22Rv1 (cell line): ENCODE measurements around the gene ENO2.
A peak's percentile ranks its signal among the peaks of the same experiment; 100 is the strongest.

ENCODE experiments used
- H3K27ac ChIP-seq: fragments of 450-650 bp; 2 replicates; pipeline ENCODE4 v1.5.1; 2017
- ZFX ChIP-seq: fragments of 450-650 bp; IDR thresholded peaks from 2 replicates; pipeline ENCODE4 v1.6.1; 2017; ENCODE audit warnings: antibody characterized with exemption, borderline replicate concordance
- TF ChIP-seq, protein P1 (sequence below): fragments of 450-650 bp; IDR thresholded peaks from 2 replicates; pipeline ENCODE4 v1.5.1; 2017; ENCODE audit warnings: mild to moderate bottlenecking

The ENO2 gene

DNA sequence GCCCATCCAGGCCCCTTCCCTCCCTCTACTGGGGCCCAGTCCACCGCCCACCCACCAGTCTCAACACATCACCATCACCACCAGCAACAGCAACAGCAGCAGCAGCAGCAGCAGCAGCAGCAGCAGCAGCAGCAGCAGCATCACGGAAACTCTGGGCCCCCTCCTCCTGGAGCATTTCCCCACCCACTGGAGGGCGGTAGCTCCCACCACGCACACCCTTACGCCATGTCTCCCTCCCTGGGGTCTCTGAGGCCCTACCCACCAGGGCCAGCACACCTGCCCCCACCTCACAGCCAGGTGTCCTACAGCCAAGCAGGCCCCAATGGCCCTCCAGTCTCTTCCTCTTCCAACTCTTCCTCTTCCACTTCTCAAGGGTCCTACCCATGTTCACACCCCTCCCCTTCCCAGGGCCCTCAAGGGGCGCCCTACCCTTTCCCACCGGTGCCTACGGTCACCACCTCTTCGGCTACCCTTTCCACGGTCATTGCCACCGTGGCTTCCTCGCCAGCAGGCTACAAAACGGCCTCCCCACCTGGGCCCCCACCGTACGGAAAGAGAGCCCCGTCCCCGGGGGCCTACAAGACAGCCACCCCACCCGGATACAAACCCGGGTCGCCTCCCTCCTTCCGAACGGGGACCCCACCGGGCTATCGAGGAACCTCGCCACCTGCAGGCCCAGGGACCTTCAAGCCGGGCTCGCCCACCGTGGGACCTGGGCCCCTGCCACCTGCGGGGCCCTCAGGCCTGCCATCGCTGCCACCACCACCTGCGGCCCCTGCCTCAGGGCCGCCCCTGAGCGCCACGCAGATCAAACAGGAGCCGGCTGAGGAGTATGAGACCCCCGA lies 22.5 kb downstream of the ENO2 start:
- H3K27ac ChIP-seq = peak overlapping the region; percentile 100
- no peak for TF ChIP-seq ZFX
- TF ChIP-seq, protein P1, sequence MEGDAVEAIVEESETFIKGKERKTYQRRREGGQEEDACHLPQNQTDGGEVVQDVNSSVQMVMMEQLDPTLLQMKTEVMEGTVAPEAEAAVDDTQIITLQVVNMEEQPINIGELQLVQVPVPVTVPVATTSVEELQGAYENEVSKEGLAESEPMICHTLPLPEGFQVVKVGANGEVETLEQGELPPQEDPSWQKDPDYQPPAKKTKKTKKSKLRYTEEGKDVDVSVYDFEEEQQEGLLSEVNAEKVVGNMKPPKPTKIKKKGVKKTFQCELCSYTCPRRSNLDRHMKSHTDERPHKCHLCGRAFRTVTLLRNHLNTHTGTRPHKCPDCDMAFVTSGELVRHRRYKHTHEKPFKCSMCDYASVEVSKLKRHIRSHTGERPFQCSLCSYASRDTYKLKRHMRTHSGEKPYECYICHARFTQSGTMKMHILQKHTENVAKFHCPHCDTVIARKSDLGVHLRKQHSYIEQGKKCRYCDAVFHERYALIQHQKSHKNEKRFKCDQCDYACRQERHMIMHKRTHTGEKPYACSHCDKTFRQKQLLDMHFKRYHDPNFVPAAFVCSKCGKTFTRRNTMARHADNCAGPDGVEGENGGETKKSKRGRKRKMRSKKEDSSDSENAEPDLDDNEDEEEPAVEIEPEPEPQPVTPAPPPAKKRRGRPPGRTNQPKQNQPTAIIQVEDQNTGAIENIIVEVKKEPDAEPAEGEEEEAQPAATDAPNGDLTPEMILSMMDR = no peak

DNA sequence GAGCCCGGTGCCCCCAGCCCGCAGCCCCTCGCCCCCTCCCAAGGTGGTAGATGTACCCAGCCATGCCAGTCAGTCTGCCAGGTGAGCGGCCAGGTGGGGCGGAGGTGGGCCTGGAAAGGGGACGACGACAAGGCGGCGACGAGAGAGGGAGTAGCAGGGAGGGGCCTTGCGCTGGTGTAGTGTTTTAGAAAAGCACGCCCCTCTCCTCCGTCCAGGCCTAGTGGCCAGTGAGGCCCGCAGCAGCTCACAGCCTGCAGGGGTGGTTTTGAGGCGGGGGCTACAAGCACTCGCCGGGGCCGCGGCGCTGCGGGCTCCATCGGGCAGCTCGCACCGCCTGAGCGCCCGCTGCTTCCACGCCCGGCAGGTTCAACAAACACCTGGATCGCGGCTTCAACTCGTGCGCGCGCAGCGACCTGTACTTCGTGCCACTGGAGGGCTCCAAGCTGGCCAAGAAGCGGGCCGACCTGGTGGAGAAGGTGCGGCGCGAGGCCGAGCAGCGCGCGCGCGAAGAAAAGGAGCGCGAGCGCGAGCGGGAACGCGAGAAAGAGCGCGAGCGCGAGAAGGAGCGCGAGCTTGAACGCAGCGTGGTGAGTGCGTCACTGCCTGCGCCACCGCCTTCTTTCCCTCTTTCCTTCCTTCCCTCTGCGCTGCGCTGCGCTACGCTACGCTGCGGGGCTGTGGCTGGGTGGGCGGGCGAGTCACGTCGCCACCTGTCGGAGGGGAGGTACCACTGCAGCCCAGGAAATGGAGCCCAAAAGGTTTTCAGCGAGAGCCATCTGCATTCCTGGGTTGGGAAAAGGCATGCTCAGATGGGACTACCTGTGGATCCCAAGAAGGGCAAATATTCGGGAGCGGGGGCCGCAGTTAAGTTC lies 23.3 kb downstream of the ENO2 start:
- peak overlapping the region; percentile 100 for H3K27ac ChIP-seq
- TF ChIP-seq, protein P1 = peak; percentile 100
- no peak for TF ChIP-seq ZFX

DNA sequence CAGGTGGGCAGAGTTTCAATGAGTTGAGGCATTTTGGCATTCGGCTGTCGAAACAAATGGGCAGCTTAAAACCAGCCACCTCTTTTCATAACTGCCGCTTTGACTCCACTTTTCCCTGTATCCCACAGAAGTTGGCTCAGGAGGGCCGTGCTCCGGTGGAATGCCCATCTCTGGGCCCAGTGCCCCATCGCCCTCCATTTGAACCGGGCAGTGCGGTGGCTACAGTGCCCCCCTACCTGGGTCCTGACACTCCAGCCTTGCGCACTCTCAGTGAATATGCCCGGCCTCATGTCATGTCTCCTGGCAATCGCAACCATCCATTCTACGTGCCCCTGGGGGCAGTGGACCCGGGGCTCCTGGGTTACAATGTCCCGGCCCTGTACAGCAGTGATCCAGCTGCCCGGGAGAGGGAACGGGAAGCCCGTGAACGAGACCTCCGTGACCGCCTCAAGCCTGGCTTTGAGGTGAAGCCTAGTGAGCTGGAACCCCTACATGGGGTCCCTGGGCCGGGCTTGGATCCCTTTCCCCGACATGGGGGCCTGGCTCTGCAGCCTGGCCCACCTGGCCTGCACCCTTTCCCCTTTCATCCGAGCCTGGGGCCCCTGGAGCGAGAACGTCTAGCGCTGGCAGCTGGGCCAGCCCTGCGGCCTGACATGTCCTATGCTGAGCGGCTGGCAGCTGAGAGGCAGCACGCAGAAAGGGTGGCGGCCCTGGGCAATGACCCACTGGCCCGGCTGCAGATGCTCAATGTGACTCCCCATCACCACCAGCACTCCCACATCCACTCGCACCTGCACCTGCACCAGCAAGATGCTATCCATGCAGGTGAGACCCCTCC lies 24.2 kb downstream of the ENO2 start:
- peak overlapping the region; percentile 100 for H3K27ac ChIP-seq
- TF ChIP-seq, protein P1 = peak; percentile 78
- no peak for TF ChIP-seq ZFX

DNA sequence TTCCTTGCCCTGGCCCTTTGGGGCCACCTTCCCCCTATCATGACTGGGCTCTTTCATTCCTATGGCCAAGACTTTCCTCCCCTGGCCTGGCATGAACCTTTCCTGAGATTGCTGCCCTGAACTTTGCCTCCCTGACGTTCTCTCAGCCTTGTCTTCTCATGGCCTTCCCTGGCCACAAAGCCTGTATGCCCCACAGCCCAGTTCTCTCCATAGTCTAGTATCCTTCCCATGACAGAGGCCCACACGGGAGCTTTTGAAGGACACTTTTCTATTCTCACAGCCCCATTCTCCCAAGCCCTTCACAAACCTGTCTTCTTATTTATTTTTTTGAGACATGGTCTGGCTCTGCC lies 24.8 kb downstream of the ENO2 start:
- TF ChIP-seq, protein P1 = no peak
- TF ChIP-seq ZFX = no peak
- peak overlapping the region; percentile 100 for H3K27ac ChIP-seq

DNA sequence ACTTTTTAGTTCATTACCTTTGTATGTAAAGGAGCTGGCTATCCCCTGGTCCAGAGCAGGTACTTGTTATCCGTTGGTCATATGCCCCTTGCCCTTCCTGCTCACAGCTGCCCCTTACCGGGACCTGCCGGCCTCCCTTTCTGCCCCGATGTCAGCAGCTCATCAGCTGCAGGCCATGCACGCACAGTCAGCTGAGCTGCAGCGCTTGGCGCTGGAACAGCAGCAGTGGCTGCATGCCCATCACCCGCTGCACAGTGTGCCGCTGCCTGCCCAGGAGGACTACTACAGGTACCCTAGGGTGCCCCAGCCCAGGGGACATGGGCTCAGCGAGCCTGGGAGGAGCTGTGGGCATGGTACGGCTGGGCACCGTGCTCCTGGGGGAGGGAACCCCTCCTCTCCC lies 26.9 kb downstream of the ENO2 start:
- TF ChIP-seq ZFX = no peak
- TF ChIP-seq, protein P1 = no peak
- H3K27ac ChIP-seq = peak overlapping the region; percentile 100

DNA sequence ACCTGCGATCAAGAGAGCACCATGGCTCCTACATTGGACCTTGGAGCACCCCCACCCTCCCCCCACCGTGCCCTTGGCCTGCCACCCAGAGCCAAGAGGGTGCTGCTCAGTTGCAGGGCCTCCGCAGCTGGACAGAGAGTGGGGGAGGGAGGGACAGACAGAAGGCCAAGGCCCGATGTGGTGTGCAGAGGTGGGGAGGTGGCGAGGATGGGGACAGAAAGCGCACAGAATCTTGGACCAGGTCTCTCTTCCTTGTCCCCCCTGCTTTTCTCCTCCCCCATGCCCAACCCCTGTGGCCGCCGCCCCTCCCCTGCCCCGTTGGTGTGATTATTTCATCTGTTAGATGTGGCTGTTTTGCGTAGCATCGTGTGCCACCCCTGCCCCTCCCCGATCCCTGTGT lies 27.4 kb downstream of the ENO2 start:
- peak overlapping the region; percentile 100 for H3K27ac ChIP-seq
- TF ChIP-seq, protein P1 = no peak
- TF ChIP-seq ZFX = no peak
